Umbilical cord (tissue), 2 donors: ENCODE data around the gene TTC8. TPM values are rescaled to one million over a fixed set of nuclear protein-coding genes. Genes with fewer than 3 reads are reported as not detected.
"Not testable (repeated sequence)": the region's sequence is repeated elsewhere in the genome, so short reads cannot be mapped to it uniquely, and the experiment has no call there.

Experiments
- DNase-seq: peaks from one replicate; pipeline ENCODE4 v3.0.0-alpha.2; 2015; ENCODE audit warnings: low spot score
- total RNA-seq: library from RNA; depleted of rRNA; stranded (reverse); fragments of >200 nt; gene quantifications from one replicate; pipeline ENCODE4 v1.2.3, GENCODE V29; 2014; ENCODE audit warnings: low replicate concordance; ENCODE audit not compliant: insufficient read depth

The TTC8 gene
- total RNA-seq: 14.7 TPM

- DNase-seq: peak; percentile 96
Measured at GRCh38 chr14:88824314-88825077, at the start of gene TTC8. TTC8 (plus strand) TSS chr14:88824651; CDS start chr14:88824708, 57 bp downstream.

DNA sequence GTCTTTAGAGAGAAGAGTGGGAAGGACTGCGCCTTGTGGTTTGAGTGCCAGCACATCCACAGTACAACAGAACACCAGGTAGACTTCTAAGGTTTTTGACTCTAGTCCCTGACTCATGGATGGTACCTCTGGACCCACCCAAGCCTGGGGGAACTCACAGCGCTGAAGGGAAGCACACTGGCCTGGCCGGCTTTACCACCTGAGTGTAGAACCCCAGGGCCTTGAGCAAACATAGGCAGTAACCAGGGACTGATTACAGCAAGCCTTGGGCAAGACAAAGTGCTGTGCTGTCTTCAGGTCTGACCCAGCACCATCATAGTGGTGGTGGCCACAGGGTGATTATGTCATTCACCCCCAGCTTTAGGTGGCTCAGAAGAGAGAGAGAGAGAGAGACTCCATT lies 48.9 kb upstream of the TTC8 start:
- no peak for DNase-seq

GRCh38 chr14:88785911-88786310 lies 38.5 kb upstream of the TTC8 start:
- DNase-seq: no peak

DNA sequence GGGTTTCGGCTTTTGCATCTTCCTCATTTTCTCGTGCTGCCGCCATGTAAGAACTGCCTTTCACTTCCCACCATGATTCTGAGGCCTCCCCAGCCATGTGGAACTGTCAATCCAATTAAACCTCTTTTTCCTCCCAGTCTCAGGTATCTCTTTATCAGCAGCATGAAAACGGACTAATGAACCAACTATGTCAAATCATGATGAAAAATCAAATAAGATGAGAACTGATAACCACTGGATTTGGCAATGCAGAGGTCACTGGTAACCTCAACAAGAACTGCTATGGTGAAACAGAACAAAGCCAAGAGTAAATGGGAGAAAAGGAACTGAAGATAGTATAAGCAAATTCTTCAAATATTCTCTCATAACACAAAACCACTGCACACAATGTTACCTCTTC lies 37.7 kb upstream of the TTC8 start:
- DNase-seq: no peak

GRCh38 chr14:88789573-88789972 lies 34.9 kb upstream of the TTC8 start:
- not testable (repeated sequence) for DNase-seq

- DNase-seq: no peak
Measured at GRCh38 chr14:88790501-88791251, 33.8 kb upstream of the TTC8 start.

- no peak for DNase-seq
Measured at GRCh38 chr14:88791252-88791621, 33.2 kb upstream of the TTC8 start.

DNA sequence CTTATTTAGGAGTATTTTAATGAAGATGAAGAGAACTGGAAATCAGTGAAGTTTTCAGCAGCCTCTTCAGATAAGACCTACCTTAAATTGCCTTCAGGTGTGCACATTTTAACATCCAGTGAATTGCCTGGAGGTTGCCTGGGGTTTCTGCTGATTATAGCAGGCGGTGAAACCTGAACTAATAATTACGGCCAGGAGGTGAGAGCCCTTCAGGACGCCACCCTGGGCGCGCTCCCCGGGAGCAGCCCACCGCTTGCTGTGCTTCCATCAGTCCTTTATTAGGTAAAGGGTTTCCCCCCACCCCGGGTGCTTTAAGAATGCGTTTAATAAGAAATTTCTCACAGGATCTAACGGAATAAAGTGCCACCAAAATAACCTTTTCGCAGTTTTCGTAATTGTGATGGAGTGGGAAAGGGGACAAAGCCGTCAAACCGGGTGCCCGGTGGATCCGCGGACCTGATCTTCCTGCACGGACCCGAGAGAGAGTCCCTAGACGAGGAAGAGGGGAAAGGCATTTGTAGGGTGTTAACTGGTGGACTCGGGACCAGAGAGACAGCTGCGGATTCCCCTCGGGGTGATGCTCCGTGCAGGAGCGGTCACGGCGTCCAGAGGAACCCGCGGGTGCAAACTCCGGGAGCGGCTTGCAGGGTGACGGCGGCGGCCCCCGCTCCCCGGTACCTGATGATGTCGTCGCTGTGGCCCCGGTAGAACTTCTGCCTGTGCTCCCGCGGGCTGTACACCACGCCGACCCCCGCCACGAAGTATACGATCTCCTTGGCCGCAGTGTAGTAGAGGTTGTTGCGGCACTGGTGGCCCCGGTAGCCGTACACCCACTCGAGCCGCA lies 32.6 kb upstream of the TTC8 start:
- no peak for DNase-seq

DNA sequence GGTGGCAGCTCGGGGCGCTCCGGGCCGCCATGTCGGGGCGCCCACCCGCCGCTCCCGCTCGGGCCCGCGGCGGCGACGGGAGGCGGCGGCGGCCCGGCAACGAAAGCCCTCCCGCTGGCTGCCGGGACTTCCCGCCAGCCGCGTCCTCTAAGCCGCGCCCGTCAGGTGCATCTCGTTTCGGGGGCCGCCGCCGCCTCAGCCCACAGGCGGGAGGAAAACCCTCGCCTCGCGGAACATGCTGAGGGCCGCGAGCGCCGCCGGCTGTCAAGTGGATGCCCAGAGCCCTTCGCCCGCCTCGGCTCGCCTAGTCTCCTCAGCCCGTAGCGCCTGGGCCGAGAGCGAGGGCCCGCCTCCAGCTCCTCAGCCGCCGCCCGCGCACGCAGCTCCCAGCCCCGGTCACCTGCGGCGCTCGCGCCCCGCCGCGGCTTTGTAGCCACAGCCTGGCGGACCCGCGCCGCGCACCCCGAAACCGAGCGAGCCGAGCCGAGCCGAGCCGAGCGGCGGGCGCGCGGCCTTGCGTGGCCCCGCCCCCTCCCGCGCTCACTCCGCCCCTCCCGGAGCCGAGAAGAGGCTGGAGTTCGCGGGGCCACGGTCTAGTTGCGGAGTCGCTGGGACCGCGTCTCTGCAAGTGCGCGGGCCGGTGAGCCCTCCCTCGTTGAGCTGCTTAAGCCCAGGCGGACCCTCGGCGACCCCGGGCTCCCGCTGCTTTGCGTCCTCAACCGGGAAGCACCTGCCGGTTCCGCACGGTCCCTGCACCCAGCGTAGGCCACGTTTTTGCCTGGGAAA lies 31.8 kb upstream of the TTC8 start, which contains the start of gene EML5:
TSS of gene EML5 (minus strand) at position 481 of the 786 bp plus-strand sequence. CDS start at position 31, 450 bp downstream.
- peak; percentile 62 for DNase-seq

GRCh38 chr14:88793259-88793625 lies 31.2 kb upstream of the TTC8 start:
- DNase-seq: no peak

DNA sequence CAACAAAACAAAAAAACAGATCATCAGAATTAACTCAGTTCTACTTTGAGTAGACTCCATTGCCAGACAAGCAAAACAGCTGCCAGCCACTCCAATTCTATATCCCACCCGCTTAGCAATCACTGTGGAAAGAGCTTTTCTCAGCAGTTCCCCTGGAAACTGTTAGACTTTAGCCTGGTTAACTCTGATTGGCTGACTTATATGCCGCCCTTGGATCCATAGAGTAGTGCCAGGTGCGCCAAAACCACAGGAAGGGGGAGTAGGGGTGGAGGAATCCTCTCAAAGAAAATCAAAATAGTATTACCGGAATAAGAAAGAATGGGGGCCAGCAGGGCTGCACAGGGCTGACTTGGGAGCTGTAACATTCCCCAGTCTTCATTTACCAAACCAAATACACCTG lies 26.3 kb upstream of the TTC8 start:
- DNase-seq: no peak

- DNase-seq: no peak
Measured at GRCh38 chr14:88799522-88799921, 24.9 kb upstream of the TTC8 start.

DNA sequence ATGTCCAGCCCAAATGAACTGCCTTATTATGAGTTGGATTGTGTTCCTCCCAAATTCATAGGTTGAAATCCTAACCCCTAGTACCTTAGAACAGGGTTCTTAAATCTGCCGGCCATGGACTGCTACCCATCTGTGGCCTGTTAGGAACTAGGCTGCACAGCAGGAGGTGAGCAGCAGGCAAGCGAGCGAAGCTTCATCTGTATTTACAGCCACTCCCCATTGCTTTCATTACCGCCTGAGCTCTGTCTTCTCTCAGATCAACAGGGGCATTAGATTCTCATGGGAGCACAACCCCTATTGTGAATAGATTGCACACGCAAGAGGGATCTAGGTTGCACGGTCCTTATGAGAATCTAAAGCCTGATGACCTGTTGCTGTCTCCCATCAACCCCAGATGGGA lies 21.9 kb upstream of the TTC8 start:
- no peak for DNase-seq

DNA sequence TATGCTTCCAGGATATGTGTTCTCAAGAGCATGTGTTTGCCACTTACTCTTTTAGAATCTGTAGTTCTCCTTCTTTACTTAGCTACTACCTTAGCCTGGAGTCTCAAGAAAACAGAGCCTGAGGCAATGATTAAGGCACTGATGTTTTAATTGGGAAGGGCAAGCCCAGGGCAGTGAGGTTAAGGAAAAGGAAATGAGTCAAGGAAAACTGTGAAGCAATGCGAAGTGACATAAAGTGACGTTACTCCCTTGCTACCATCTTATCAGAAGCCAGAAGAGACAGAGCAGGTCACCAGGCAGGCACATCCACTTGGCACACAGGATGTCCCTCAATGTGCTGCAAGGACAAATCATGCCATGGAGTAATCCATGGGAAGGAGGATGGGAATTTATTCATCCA lies 20.4 kb upstream of the TTC8 start:
- DNase-seq: no peak

DNA sequence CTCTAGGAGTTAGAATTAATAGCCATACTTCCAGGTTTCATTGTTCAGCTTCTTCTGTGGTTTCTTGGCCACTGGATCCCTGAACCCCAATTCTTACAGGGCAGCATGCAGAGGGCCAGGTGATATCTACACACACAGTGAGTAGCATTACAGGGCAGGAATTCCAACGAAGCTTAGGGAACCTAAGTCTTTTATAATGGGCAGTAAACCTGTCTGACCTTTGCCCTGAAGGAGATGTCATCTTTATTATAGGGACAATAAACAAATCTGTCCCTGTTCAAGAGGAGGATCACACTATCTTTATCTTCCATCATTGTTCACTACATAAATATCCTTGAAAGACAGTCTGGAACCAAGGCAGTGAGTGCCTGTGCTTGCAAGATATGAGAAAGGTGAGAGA lies 20.0 kb upstream of the TTC8 start:
- no peak for DNase-seq

DNA sequence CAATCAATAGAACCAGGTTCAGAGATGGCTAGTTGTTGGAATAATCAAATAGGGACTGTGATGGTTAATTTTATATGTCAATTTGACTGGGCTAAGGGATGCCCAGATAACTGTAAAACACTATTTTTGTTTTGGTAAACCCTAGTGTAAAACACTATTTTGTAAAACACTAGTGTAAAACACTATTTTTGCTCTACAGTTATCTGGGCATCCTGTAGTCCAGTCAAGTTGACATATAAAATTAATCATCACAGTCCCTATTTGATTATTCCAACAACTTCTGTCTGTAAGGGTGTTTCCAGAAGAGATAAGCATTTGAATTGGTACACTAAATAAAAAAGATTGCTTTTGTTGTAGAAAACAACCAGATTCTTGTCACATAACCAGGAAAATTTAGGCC lies 16.1 kb upstream of the TTC8 start:
- DNase-seq: no peak

- no peak for DNase-seq
Measured at GRCh38 chr14:88815980-88816379, 8.5 kb upstream of the TTC8 start.

DNA sequence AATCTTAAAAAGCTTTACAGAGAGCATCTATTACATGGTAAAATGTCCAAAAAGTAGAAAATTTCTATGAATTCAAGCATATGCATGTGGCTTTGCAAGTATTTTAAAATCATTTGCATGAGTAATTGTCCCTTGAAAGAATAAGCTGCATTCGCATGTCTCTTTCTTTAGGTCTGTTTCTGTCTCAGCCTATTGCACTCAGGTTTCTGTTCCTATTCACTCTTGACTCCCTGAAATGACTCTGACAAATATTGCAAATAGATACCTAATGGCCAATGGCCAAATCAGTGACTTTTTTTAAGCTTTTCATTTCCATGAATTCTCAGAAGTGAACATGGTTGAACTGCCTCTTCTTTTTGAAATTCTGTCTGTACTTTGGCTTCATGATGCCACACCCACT lies 6.4 kb upstream of the TTC8 start:
- DNase-seq: no peak

DNA sequence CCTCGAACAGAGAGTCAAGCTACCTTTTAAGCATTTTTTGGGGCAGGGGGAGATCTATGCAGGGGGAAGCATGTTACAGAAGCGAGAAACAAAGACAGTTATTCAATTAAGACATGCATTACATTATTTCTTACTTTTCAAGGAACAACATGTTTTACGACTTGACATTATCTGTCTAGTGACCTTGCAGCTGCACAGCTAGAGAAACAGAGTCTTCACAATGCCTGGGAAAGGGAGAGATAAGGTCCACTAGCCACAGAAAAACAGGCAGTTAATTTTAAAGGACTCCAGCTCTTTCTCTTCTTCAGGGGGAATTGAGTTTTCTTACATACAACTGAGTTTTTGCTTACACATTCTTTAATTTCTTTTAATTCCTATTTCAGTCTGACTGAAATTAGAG lies 4.8 kb upstream of the TTC8 start:
- not testable (repeated sequence) for DNase-seq

DNA sequence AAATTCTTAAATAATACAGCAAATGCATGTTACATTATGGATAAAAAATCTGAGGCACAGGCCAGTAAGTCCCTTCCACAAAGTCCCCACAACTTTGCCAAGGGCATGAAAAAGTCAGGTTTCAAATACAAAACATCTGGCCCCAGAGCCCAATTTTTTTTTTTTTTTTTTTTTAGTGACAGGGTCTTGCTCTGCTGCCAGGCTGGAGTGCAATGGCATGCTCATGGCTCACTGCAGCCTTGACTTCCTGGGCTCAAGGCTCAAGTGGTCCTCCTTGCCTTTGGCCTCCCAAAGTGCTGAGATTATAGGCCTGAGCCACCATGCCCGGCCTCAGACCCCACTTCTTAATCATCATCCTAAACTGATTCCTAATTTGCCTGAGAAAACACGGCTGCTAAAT lies 3.1 kb upstream of the TTC8 start:
- DNase-seq: no peak

DNA sequence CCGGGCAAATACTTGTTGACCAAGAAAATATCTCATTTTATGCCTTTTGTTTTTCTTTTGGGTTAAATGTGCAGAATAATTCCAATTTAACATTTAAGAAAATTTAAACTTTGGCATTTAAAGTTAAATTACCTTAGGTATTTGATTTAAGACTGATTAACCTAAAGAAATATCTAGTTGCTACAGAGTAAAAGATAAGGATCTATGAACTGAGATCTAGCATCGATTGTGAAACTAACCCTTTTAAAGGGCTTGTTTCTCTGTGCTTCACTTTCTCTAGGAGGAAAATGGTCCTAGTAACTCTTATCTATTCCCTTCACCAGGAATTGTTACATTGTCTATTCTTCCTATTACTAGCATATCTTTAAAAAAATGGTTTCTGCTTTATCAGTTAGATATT lies 2.6 kb upstream of the TTC8 start:
- no peak for DNase-seq

GRCh38 chr14:88823968-88824313 lies 510 bp upstream of the TTC8 start:
- DNase-seq: no peak
